Central memory CD8-positive, alpha-beta T cell (primary cell): ENCODE results near the gene OXA1L.
"Not testable (repeated sequence)": the region's sequence is repeated elsewhere in the genome, so short reads cannot be mapped to it uniquely, and the experiment has no call there.

Experiments
- ATAC-seq: fragments of 150-1000 bp; cut with Tn5 transposase; replicated peaks from 2 replicates; pipeline ENCODE4 v1.10.0; 2022; ENCODE audit warnings: mild to moderate bottlenecking, moderate FRiP score, moderate number of reproducible peaks; ENCODE audit not compliant: poor library complexity, severe bottlenecking; ENCODE audit errors: extremely low read depth
- DNase-seq, 2 donors: peaks; one replicate each; pipeline ENCODE4 v3.0.0; 2021; ENCODE audit warnings: low spot score in 2 of 2
- H3K27ac Mint-ChIP-seq: one replicate; pipeline ENCODE4 v1.8.0; 2022; ENCODE audit warnings: low read depth, mild to moderate bottlenecking, moderate library complexity, mixed read lengths
- H3K27me3 Mint-ChIP-seq: one replicate; pipeline ENCODE4 v1.8.0; 2022; ENCODE audit warnings: mixed read lengths
- H3K36me3 Mint-ChIP-seq: one replicate; pipeline ENCODE4 v1.8.0; 2022; ENCODE audit warnings: mild to moderate bottlenecking, moderate library complexity, mixed read lengths; ENCODE audit not compliant: insufficient read depth
- H3K4me1 Mint-ChIP-seq: one replicate; pipeline ENCODE4 v1.8.0; 2022; ENCODE audit warnings: mixed read lengths
- H3K4me3 Mint-ChIP-seq: one replicate; pipeline ENCODE4 v1.8.0; 2022; ENCODE audit warnings: mild to moderate bottlenecking, moderate library complexity, mixed read lengths
- H3K9me3 Mint-ChIP-seq: one replicate; pipeline ENCODE4 v1.8.0; 2022; ENCODE audit warnings: mixed read lengths

OXA1L gene

DNA sequence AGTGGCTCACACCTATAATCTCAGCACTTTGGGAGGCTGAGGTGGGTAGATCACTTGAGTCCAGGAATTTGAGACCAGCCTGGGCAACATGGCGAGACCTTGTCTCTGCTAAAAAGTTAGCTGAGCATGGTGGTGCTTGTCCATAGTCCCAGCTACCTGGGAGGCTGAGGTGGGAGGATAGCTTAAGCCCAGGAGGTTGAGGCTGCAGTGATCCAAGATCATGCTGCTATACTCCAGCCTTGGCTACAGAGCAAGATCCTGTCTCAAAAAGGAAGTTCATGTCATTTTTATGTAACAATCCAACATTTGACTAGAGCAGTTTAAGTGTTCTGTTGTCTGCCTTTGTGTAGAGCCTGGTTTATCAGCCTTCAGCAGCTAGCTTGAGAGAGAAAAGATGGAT is 6.2 kb downstream of the OXA1L start:
- Mint-ChIP-seq H3K27me3 (no peaks in the 10 kb centered on the region), H3K9me3 (no peaks in the 10 kb centered on the region), H3K4me1 (peaks cover 20% of the 10 kb centered on the region), H3K27ac (no peak overlapping the region), H3K4me3 (no peak overlapping the region), H3K36me3 (peaks cover 44% of the 10 kb centered on the region)
- no peak for DNase-seq
- no peak for ATAC-seq

DNA sequence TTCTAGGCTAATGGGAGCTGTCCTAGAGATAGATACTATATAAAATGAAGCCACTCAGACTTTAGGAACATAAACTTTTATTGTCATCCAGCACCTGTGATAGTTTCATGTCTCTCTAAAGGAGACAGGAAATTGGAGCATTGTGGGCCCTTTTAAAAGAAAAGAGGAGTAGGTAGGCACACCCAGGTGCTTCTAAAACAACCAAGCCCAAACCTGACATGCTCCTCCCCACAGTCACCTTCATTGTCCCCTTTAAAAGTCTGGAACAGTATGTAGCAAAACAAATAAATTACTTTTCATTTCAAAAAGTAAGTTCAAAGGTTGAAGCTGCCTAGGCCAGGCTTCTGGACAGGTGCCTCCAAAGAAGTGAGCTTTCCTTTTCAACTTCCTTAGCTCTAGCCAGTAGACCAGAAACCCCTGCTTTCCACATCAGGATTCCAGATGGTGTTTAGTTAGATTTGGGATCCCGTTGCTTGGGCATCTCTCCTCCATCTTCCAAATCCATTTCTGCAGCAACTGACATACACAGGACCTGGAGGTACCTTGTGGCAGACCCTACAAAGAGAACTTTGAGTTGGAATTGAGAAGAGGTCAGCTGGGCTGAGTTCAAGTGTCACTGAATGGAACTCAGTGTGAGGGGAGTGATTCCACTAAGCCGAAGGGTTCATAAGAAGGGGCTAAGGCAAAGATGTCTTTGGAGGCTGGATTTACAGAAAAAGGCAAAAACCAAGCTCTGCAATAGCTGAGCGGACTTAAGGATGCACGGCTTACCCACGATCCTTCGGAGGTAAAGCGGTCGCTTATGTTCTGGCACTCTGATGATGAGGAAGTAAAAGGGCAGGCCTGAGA is 6.9 kb downstream of the OXA1L start:
- Mint-ChIP-seq H3K36me3 (peaks cover 44% of the 10 kb centered on the region), H3K27ac (no peak overlapping the region)

DNA sequence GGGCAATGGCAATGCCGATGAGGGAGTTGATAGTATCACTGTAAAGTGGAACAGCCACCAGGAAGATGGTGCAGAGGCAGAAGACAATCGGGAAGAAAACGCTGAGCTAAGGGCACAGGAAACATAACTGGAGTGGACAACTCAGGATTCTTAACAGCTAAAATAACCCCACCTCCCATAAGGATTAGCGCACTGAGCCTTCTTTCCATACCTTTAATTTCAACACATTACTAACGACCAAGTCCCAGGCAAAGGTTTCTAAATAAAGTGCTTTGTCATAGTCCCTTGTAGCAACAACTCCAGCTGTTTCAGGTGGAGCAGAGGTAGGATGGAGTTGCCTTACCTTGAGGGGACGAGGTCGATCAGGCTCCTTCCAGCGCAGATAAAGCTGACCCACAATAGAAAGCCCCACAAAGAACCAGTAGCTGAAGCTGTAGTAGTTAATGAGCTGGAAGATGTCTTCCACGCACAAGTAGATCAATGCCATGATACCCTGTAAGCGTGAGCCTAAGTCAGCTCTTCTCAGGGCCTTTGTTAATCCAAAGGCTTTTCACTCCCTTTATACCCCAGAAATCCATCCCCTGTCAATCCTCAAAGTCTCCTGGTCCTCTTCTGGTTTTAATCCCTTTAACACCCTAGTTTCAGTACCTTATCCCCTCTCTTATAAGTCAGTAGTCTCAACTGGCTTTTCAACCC is 7.7 kb downstream of the OXA1L start:
- no peaks in the 10 kb centered on the region for H3K27me3 Mint-ChIP-seq
- no peak overlapping the region for H3K27ac Mint-ChIP-seq
- peaks cover 39% of the 10 kb centered on the region for H3K36me3 Mint-ChIP-seq
- no peaks in the 10 kb centered on the region for H3K9me3 Mint-ChIP-seq
- H3K4me3 Mint-ChIP-seq, result no peak overlapping the region
- ATAC-seq (no peak), DNase-seq (no peak)
- peaks cover 6% of the 10 kb centered on the region for H3K4me1 Mint-ChIP-seq

More for the DNA sequence above, 6.9 kb downstream of the OXA1L start:
- no peak overlapping the region for H3K4me3 Mint-ChIP-seq
- peaks cover 13% of the 10 kb centered on the region for H3K4me1 Mint-ChIP-seq
- ATAC-seq (no peak), DNase-seq (no peak)
- no peaks in the 10 kb centered on the region for H3K9me3 Mint-ChIP-seq
- no peaks in the 10 kb centered on the region for H3K27me3 Mint-ChIP-seq

DNA sequence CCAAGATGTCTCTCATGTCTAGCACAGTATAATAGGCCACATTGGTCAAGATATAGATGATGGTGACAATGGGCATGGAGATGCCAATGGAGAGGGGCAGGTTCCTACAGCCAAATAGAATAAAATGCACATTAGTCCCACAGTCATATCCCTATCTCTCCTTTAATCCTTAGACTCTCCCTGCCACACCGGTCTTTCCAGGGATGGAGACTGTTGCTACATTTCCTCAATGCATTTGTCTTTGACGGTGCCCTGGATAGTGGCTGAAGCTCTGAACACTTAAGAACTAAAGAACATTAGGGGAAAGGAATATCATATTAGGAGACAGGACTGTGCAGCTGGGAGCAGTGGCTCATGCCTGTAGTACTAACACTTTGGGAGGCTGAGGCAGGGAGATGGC is 9.7 kb downstream of the OXA1L start:
- no peaks in the 10 kb centered on the region for H3K9me3 Mint-ChIP-seq
- H3K27me3 Mint-ChIP-seq, result no peaks in the 10 kb centered on the region
- ATAC-seq, result no peak
- DNase-seq, result no peak
- H3K27ac Mint-ChIP-seq, result no peak overlapping the region
- H3K4me3 Mint-ChIP-seq, result no peak overlapping the region
- peaks cover 18% of the 10 kb centered on the region for H3K36me3 Mint-ChIP-seq
- no peaks in the 10 kb centered on the region for H3K4me1 Mint-ChIP-seq

DNA sequence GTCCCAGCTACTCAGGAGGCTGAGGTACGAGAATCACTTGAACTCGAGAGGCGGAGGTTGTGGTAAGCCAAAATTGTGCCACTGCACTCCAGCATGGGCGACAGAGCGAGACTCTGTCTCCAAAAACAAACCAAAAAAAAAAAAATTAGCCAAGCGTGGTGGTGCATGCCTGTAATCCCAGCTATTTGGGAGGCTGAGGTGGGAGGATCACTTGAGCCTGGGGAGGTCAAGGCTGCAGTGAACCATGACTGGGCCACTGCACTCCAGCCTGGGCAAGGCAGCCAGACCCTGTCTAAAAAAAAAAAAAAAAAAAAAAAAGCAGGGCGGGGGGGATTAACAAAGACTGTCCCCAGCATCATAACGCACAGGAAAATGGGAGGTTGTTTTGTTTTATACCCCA is 10.4 kb downstream of the OXA1L start:
- H3K27me3 Mint-ChIP-seq, H3K27ac Mint-ChIP-seq, H3K9me3 Mint-ChIP-seq, H3K4me3 Mint-ChIP-seq, H3K4me1 Mint-ChIP-seq, DNase-seq, ATAC-seq: not testable (repeated sequence)
- peaks cover 12% of the 10 kb centered on the region for H3K36me3 Mint-ChIP-seq

DNA sequence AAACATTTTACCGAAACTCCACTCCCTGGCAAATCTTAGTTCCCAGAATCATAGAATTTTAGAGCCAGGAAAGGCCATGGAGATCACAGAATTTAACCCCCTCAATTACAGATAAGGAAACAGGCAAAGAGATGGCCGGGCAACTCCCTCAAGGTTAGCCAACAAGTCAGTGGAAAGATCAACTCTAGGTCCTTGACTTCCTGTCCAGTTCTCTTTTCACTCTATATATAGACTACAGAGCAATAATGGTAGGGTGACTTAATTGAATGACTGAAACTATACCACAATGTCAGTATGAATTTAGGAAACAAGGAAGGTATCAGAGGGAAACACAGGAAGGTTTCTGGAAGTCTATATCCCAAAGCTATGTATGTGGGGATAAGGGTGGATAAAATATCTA is 11.6 kb downstream of the OXA1L start:
- DNase-seq, result no peak
- Mint-ChIP-seq H3K9me3 (no peaks in the 10 kb centered on the region), H3K27me3 (no peaks in the 10 kb centered on the region), H3K27ac (no peak overlapping the region), H3K4me3 (no peak overlapping the region), H3K4me1 (no peaks in the 10 kb centered on the region), H3K36me3 (peaks cover 2% of the 10 kb centered on the region)
- no peak for ATAC-seq

DNA sequence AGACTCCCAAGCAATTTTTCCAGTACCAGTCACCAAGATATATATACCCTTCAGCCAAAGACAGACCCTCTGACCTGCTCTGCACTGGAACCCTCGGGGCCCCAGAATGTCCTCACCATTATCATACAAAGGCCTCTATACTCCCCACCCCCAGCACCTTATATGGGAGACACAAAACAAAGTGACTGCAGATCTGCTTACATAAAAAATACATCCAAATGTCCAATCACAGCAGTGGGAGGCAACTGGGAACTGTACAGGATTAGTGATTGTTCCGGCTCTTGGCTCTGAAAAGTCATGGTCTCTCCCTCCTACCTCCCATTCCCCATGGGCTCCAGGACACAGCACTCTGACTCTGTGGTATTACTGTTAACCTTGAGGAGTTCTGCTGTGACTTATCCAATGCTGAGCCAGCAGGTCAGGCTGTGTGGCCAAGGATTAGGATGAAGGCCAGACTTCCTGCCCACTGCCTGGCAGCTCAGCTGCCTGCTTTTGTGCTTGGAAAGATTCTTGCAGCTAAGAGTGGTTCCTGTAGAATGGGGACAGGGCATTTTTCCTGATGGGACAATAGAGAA is 13.7 kb downstream of the OXA1L start:
- H3K27ac Mint-ChIP-seq, result no peak overlapping the region
- no peaks in the 10 kb centered on the region for H3K9me3 Mint-ChIP-seq
- peaks cover 2% of the 10 kb centered on the region for H3K36me3 Mint-ChIP-seq
- H3K4me1 Mint-ChIP-seq, result no peaks in the 10 kb centered on the region
- no peak overlapping the region for H3K4me3 Mint-ChIP-seq
- ATAC-seq (no peak), DNase-seq (no peak)
- H3K27me3 Mint-ChIP-seq, result peaks cover 9% of the 10 kb centered on the region

DNA sequence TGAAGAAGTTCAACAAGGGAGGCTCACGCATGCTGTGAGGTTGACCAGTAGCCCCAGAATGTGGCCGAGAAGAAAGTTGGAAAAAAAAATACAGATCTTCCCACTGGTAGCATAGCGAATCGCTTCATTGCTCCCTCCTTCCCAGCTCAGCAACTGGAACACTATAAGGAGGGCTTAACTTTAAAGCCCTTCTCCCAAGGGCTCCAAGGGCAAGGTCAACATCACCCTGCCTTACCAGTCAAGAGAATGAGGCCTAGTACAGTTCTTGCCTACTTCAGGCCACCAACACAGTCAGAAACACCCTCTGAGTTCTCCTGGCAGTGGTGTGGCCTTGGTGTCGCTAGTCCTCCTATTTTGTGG is 14.4 kb downstream of the OXA1L start:
- Mint-ChIP-seq H3K4me1 (no peaks in the 10 kb centered on the region), H3K36me3 (no peaks in the 10 kb centered on the region), H3K4me3 (no peak overlapping the region), H3K9me3 (no peaks in the 10 kb centered on the region), H3K27me3 (peaks cover 9% of the 10 kb centered on the region), H3K27ac (no peak overlapping the region)
- ATAC-seq (no peak), DNase-seq (no peak)

DNA sequence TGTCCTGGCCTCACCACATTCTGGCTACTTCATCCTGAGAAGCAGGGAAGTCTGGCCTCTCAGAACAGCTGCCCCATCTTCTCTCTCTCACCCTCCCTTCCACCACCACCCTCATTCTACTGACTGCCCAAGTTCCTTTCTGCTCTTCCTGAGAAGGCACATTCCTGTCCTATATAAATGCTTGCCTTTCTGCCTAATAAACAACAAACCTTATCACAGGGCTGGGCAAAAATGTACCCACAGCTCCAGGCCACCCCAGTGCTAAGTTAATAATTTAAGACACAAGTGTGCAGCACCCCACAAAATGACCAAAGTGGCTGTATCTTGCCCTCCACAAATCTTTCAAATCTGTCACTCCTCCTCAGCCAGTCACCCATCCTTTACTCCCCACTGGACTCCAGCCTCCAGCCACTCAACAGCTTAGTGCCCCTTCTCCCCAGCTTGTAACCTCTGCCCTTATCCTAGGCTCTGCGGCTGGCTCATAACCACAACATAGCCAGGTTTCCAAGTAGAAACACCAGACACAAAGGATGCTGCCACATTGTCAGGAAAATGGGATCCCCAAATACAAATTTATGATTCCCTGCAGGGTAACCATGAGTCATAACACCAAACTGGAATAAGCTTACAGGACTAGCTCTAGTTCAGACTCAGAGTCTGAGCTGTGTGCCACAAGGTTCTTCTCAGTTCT is 15.0 kb downstream of the OXA1L start:
- H3K4me3 Mint-ChIP-seq, result no peak overlapping the region
- H3K27ac Mint-ChIP-seq, result no peak overlapping the region
- peaks cover 9% of the 10 kb centered on the region for H3K27me3 Mint-ChIP-seq
- ATAC-seq (no peak), DNase-seq (no peak)
- no peaks in the 10 kb centered on the region for H3K4me1 Mint-ChIP-seq
- no peaks in the 10 kb centered on the region for H3K36me3 Mint-ChIP-seq
- no peaks in the 10 kb centered on the region for H3K9me3 Mint-ChIP-seq

DNA sequence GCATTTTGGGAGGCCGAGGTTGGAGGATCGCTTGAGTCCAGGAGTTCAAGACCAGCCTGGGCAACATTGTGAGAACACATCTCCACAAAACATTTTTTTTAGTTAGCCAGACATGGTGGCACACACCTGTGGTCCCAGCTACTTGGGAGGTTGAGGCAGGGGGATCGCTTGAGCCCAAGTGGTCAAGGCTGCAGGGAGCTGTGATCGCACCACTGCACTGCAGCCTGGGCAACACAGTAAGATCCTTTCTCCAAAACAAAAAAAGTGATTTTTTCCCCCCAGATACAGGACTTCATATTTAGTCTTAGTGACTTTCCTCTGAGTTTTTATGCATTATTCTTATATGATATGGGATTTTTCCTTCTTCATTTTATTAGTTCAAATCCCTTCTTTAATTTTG is 20.2 kb downstream of the OXA1L start:
- Mint-ChIP-seq H3K27me3 (peaks cover 9% of the 10 kb centered on the region), H3K36me3 (no peaks in the 10 kb centered on the region), H3K4me1 (no peaks in the 10 kb centered on the region), H3K9me3 (no peaks in the 10 kb centered on the region), H3K4me3 (no peak overlapping the region), H3K27ac (no peak overlapping the region)
- DNase-seq (no peak), ATAC-seq (no peak)

DNA sequence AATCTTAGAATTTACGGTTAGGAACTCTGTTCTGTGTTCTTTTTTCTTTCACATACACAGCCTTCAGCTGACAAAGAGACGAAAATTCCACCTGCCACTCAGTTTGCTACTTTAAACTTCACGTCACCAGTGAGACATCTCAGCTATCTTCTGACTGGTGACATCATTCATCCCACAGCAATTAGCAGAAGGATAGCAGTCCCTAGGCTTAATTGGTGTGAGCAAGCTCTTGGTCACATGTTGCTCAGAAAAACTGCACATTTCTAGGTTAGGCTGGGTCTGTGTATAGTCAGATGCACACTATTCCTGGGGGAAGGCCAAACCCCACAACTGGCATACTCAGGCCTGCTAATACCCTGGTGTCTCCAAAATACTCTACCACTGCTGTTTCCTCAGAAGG is 24.8 kb downstream of the OXA1L start:
- Mint-ChIP-seq H3K9me3 (no peaks in the 10 kb centered on the region), H3K27ac (no peak overlapping the region), H3K4me1 (no peaks in the 10 kb centered on the region), H3K27me3 (peaks cover 28% of the 10 kb centered on the region), H3K4me3 (no peak overlapping the region), H3K36me3 (no peaks in the 10 kb centered on the region)
- ATAC-seq (no peak), DNase-seq (no peak)

DNA sequence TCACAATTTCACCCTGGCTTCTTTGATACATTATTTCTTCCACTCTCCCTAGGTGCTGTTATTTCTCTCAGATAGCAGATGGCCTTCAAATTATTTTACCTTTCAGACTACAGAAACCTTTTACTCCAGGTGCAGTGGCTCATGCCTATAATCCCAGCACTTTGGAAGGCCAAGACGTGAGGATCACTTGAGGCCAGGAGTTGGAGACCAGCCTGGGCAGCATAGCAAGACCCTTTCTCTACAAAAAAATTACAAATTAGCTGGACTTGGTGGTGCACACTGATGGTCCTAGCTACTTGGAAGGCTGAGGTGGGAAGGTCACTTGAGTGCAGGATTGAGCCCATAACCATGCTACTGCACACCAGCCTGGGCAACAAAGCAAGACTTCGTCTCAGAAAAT is 25.7 kb downstream of the OXA1L start:
- DNase-seq (no peak), ATAC-seq (no peak)
- no peaks in the 10 kb centered on the region for H3K36me3 Mint-ChIP-seq
- no peaks in the 10 kb centered on the region for H3K4me1 Mint-ChIP-seq
- H3K27me3 Mint-ChIP-seq, result peaks cover 36% of the 10 kb centered on the region
- no peaks in the 10 kb centered on the region for H3K9me3 Mint-ChIP-seq
- H3K4me3 Mint-ChIP-seq, result no peak overlapping the region
- H3K27ac Mint-ChIP-seq, result no peak overlapping the region
